K562 (cell line): ENCODE data around the gene LCN1. TPM values are rescaled to one million over a fixed set of nuclear protein-coding genes. Genes with fewer than 3 reads are reported as not detected.
A peak's percentile ranks its signal among the peaks of the same experiment; 100 is the strongest.

Experiments
- ATAC-seq: fragments of 200-7000 bp; cut with Tn5 transposase; 3 replicates; pipeline ENCODE4 v1.9.1; 2020; ENCODE audit warnings: moderate library complexity
- BruUV-seq: library from RNA; stranded (reverse); fragments of 400-500 nt; replicated peaks from 2 replicates; lab custom pipeline; 2021; lab: Mats Ljungman, UMichigan
- CTCF ChIA-PET: fragments of 300-600 bp; formaldehyde crosslinking; extraction: SDS; loops from one replicate; lab custom pipeline; 2021; ENCODE audit warnings: low intra/inter-chr PET ratio; lab: Yijun Ruan, JAX
- POLR2A ChIA-PET: fragments of 300-600, 350-650 bp; sonication (Branson Sonifier 250); formaldehyde crosslinking; extraction: SDS; loops from one replicate; lab custom pipeline; 2021; ENCODE audit warnings: antibody characterized with exemption, inconsistent platforms; lab: Yijun Ruan, JAX
- DNase-seq, 4 experiments: peaks; one replicate each; pipeline versions ENCODE4 v3.0.0 to v3.0.0-alpha.2; 2011 to 2018; ENCODE audit warnings: low spot score in 3 of 4, mixed read lengths in 3 of 4; ENCODE audit errors: extremely low read depth in 1 of 4
- FAIRE-seq: peaks from 2 replicates; lab custom pipeline; 2011; peaks lifted over from hg19 to GRCh38; lab: Jason Lieb, UNC
- H2AFZ ChIP-seq: 2 replicates; pipeline ENCODE4 v1.6.0; 2011; ENCODE audit warnings: low read depth, low read length, control low read depth, inconsistent platforms
- H3K27ac ChIP-seq: fragments of 200-600 bp; 3 replicates; pipeline ENCODE4 v1.8.0; 2011; ENCODE audit warnings: low read depth, mild to moderate bottlenecking, control low read depth, inconsistent platforms, low read length, moderate library complexity, mixed read lengths; ENCODE audit errors: extremely low read depth
- H3K27me3 ChIP-seq, 2 experiments: fragments of 300-600 bp in 1 of 2; 2 replicates in 1 of 2; 3 replicates in 1 of 2; pipeline versions ENCODE4 v1.6.0 to v1.8.0; 2011; ENCODE audit warnings: inconsistent platforms in 2 of 2, low read length in 2 of 2, mild to moderate bottlenecking in 1 of 2, mixed read lengths in 1 of 2, moderate library complexity in 1 of 2; ENCODE audit not compliant: control insufficient read depth in 2 of 2, insufficient read depth in 2 of 2
- H3K36me3 ChIP-seq: fragments of 300-600 bp; 3 replicates; pipeline ENCODE4 v1.8.0; 2011; ENCODE audit warnings: mild to moderate bottlenecking, low read length, inconsistent platforms; ENCODE audit not compliant: control insufficient read depth, insufficient read depth
- H3K4me1 ChIP-seq, 2 experiments: fragments of 200-600 bp in 1 of 2; replicated peaks in 1 of 2; 2 replicates in 1 of 2; 3 replicates in 1 of 2; pipeline versions ENCODE4 v1.5.1 to v1.8.0; 2011; ENCODE audit warnings: inconsistent platforms in 2 of 2, low read length in 2 of 2, mild to moderate bottlenecking in 1 of 2, mixed read lengths in 1 of 2, moderate library complexity in 1 of 2; ENCODE audit not compliant: control insufficient read depth in 2 of 2, insufficient read depth in 2 of 2
- H3K4me2 ChIP-seq: 2 replicates; pipeline ENCODE4 v1.6.1; 2011; ENCODE audit warnings: low read length, control low read depth, inconsistent platforms, mixed read lengths; ENCODE audit not compliant: insufficient read depth
- H3K4me3 ChIP-seq: fragments of 200-600 bp; sonication (generic), shearing (Covaris generic); 2 replicates; pipeline ENCODE4 v1.5.1; 2016; ENCODE audit warnings: control low read depth, inconsistent platforms
- H3K79me2 ChIP-seq: fragments of 200-600 bp; 3 replicates; pipeline ENCODE4 v1.8.0; 2011; ENCODE audit warnings: low read length, inconsistent platforms; ENCODE audit not compliant: control insufficient read depth, insufficient read depth
- H3K9ac ChIP-seq, 2 experiments: 2 replicates each; pipeline versions ENCODE4 v1.6.0 to v1.6.1; 2011; ENCODE audit warnings: low read depth in 2 of 2, low read length in 2 of 2, control low read depth in 1 of 2, inconsistent platforms in 1 of 2, mild to moderate bottlenecking in 1 of 2, mixed read lengths in 1 of 2; ENCODE audit not compliant: insufficient read depth in 1 of 2
- H3K9me1 ChIP-seq: one replicate; pipeline ENCODE4 v1.6.0; 2011; ENCODE audit warnings: inconsistent platforms, mild to moderate bottlenecking, low read length, moderate library complexity; ENCODE audit not compliant: control insufficient read depth, insufficient read depth
- H3K9me3 ChIP-seq: replicated peaks from 2 replicates; pipeline ENCODE4 v1.5.1; 2011; ENCODE audit warnings: low read depth, low read length, inconsistent platforms; ENCODE audit not compliant: control insufficient read depth, insufficient read depth
- H4K20me1 ChIP-seq: replicated peaks from 2 replicates; pipeline ENCODE4 v1.6.1; 2011; ENCODE audit warnings: low read length, inconsistent platforms, mixed read lengths; ENCODE audit not compliant: control insufficient read depth, insufficient read depth
- ATF1 ChIP-seq, 2 experiments: fragments of 450-650 bp in 1 of 2; IDR thresholded peaks; 2 replicates each; pipeline ENCODE4 v1.6.1; 2016; ENCODE audit warnings: missing compliant biosample characterization in 1 of 2, missing genetic modification characterization in 1 of 2
- BRF2 ChIP-seq: IDR thresholded peaks from 3 replicates; pipeline ENCODE4 v1.6.1; 2011; ENCODE audit warnings: borderline replicate concordance, mild to moderate bottlenecking; ENCODE audit not compliant: insufficient read length, insufficient read depth
- KHSRP ChIP-seq: fragments of 450-650 bp; IDR thresholded peaks from 2 replicates; pipeline ENCODE4 v1.6.1; 2017
- NFXL1 ChIP-seq: fragments of 450-650 bp; formaldehyde crosslinking; IDR thresholded peaks from 2 replicates; pipeline ENCODE4 v1.4.0; 2021; ENCODE audit warnings: mild to moderate bottlenecking
- PCBP1 ChIP-seq: fragments of 200-400 bp; formaldehyde crosslinking; IDR thresholded peaks from 2 replicates; pipeline ENCODE4 v1.6.1; 2018; ENCODE audit warnings: mild to moderate bottlenecking, low read depth, low read length; ENCODE audit not compliant: poor library complexity, severe bottlenecking
- RAD51 ChIP-seq: fragments of 450-650 bp; IDR thresholded peaks from 2 replicates; pipeline ENCODE4 v1.7.1; 2016; ENCODE audit warnings: low read depth, mild to moderate bottlenecking, borderline replicate concordance
- SOX6 ChIP-seq: fragments of 450-650 bp; IDR thresholded peaks from 2 replicates; pipeline ENCODE4 v1.6.1; 2014; ENCODE audit warnings: mild to moderate bottlenecking
- SPI1 ChIP-seq: IDR thresholded peaks from 2 replicates; pipeline ENCODE4 v1.6.1; 2011; ENCODE audit warnings: low read depth, low read length, control low read depth, borderline replicate concordance
- THRB ChIP-seq: fragments of 450-650 bp; formaldehyde crosslinking; conservative IDR thresholded peaks from 2 replicates; pipeline ENCODE4 v1.4.0; 2022; ENCODE audit warnings: mild to moderate bottlenecking, missing genetic modification characterization
- ZNF121 ChIP-seq: sonication (generic); formaldehyde crosslinking; conservative IDR thresholded peaks from 2 replicates; pipeline ENCODE4 v1.8.0; 2022; ENCODE audit warnings: missing genetic modification reagents
- ZNF583 ChIP-seq: fragments of 250-450 bp; sonication (Bioruptor Pico); IDR thresholded peaks from 2 replicates; pipeline ENCODE4 v1.4.0; 2020
- WGBS: fragments of 100-300 bp; shearing (Covaris generic); methylation state at CpG from one replicate; pipeline ENCODE4 v1.1.6; 2016; ENCODE audit warnings: low coverage, mixed read lengths; ENCODE audit not compliant: insufficient coverage; ENCODE audit errors: missing lambda C conversion rate; 5-methylcytosine and 5-hydroxymethylcytosine counted together
- in situ Hi-C: fragments of 300-500 bp; cut with MboI; formaldehyde crosslinking; loops from 4 replicates; pipeline ENCODE4 v1.15.0; 2018; ENCODE audit warnings: inconsistent platforms, mixed read lengths
- intact Hi-C: fragments of 100-400 bp; cut with micrococcal nuclease; formaldehyde crosslinking; loops from 2 replicates; pipeline ENCODE4 v1.14.2; 2022
- polyA plus RNA-seq, 8 experiments: library from polyadenylated mRNA; depleted of rRNA in 4 of 8; stranded (reverse) in 5 of 8; unstranded in 3 of 8; fragments of >200 nt; fragmentation: Nextera tagmentation in 2 of 8; fragmentation: Illumina TruSeq in 1 of 8; extraction: Ambion mirVana in 2 of 8; extraction: Trizol in 1 of 8; gene quantifications; 2 replicates each; pipeline versions ENCODE4 v1.2.1 to v1.2.3, GENCODE V29; 2011 to 2014; ENCODE audit warnings: inconsistent platforms in 1 of 8, missing spikeins in 1 of 8
- total RNA-seq, 7 experiments: library from RNA; depleted of rRNA in 6 of 7; stranded (reverse); fragments of >200 nt in 6 of 7; fragmentation: Illumina TruSeq in 2 of 7; extraction: Trizol in 2 of 7; gene quantifications; 2 replicates each; pipeline versions ENCODE4 v1.2.1 to v1.2.3, GENCODE V29; 2011 to 2021; ENCODE audit warnings: low replicate concordance in 1 of 7

Gene LCN1
- total and polyA plus RNA-seq, 9 of the 15 experiments (the other 6 are each of a cell fraction or from before 2014, with no cell fraction given) = not detected

- Histone ChIP-seq H3K9me3 (no peaks in the 10 kb centered on the region), H3K4me3 (no peak overlapping the region), H3K4me2 (no peak overlapping the region), H3K27ac (no peak overlapping the region), H3K79me2 (no peaks in the 10 kb centered on the region), H3K27me3 (peaks cover 7 to 26% of the 10 kb centered on the region in 2 experiments; a peak in 3 of 5 replicates), H3K36me3 (no peaks in the 10 kb centered on the region), H3K9ac (no peak overlapping the region), H3K9me1 (no peaks in the 10 kb centered on the region), H3K4me1 (peaks cover 9 to 22% of the 10 kb centered on the region in 2 experiments; a peak in 3 of 5 replicates), H4K20me1 (no peaks in the 10 kb centered on the region), H2AFZ (peak overlapping the region; percentile 43)
- in situ Hi-C loops = no loop called here
- ChIA-PET POLR2A (interaction anchor here (1.0 kb wide), 1 partner anchor 54 kb away, joined by 4 read pairs; no protein-coding TSS in a partner anchor), CTCF (no interaction called here)
- WGBS = 14% methylated on average over 5 of the region's 5 CpGs
- no peak for FAIRE-seq
- no peak for TF ChIP-seq ZNF583 (CRISPR knock-in tag)
- TF ChIP-seq SOX6 = no peak
- TF ChIP-seq BRF2 = no peak
- TF ChIP-seq THRB (CRISPR knock-in tag) = no peak
- no peak for TF ChIP-seq SPI1
- TF ChIP-seq PCBP1 = no peak
- no peak for TF ChIP-seq KHSRP
- no peak for TF ChIP-seq ZNF121 (CRISPR knock-in tag)
- TF ChIP-seq ATF1 (CRISPR knock-in tag; IDR thresholded peaks at IDR 0.05) = no peak
- TF ChIP-seq ATF1 (tag; IDR thresholded peaks at IDR 0.05) = no peak
- no peak for TF ChIP-seq NFXL1
- no peak for TF ChIP-seq RAD51
- intact Hi-C loops = no loop called here
- no peak for ATAC-seq
- no peak for DNase-seq
- BruUV-seq = no TSS peak
These were observed 8.9 kb downstream of the LCN1 start for GRCh38 chr9:135530146-135530545.
